Fibroblast of lung (primary cell): ENCODE data around the gene FGF1. TPM values are rescaled to one million over a fixed set of nuclear protein-coding genes. Genes with fewer than 3 reads are reported as not detected.

Source experiments
- DNase-seq, 2 donors: peaks; one replicate each; pipeline versions ENCODE4 v3.0.0 to v3.0.0-alpha.2; 2010; ENCODE audit warnings: low read depth in 2 of 2
- H2AFZ ChIP-seq: 2 replicates; pipeline ENCODE4 v1.5.1; 2012; ENCODE audit warnings: low read length, control low read depth, inconsistent platforms
- H3K27ac ChIP-seq: 2 replicates; pipeline ENCODE4 v1.5.1; 2011; ENCODE audit warnings: low read length, control low read depth; ENCODE audit not compliant: insufficient read depth
- H3K27me3 ChIP-seq: 2 replicates; pipeline ENCODE4 v1.5.1; 2011; ENCODE audit warnings: mild to moderate bottlenecking, low read length; ENCODE audit not compliant: control insufficient read depth, insufficient read depth
- H3K36me3 ChIP-seq: 2 replicates; pipeline ENCODE4 v1.5.1; 2011; ENCODE audit warnings: low read length; ENCODE audit not compliant: control insufficient read depth, insufficient read depth
- H3K4me1 ChIP-seq: 2 replicates; pipeline ENCODE4 v1.5.1; 2011; ENCODE audit warnings: low read length; ENCODE audit not compliant: control insufficient read depth, insufficient read depth; ENCODE audit errors: extremely low read depth
- H3K4me2 ChIP-seq: 2 replicates; pipeline ENCODE4 v1.5.1; 2011; ENCODE audit warnings: low read length, control low read depth; ENCODE audit not compliant: insufficient read depth; ENCODE audit errors: extremely low read depth
- H3K4me3 ChIP-seq, 4 experiments: fragments of 200-600 bp in 1 of 4; sonication (generic) in 1 of 4; replicated peaks in 1 of 4; 2 replicates each; pipeline ENCODE4 v1.5.1; 2011 to 2016; ENCODE audit warnings: low read length in 4 of 4, low read depth in 3 of 4, mild to moderate bottlenecking in 3 of 4, control low read depth in 2 of 4, inconsistent platforms in 1 of 4, mixed read lengths in 1 of 4; ENCODE audit not compliant: insufficient read depth in 1 of 4; ENCODE audit errors: control extremely low read depth in 1 of 4
- H3K79me2 ChIP-seq: 2 replicates; pipeline ENCODE4 v1.5.1; 2012; ENCODE audit warnings: mild to moderate bottlenecking, low read length, inconsistent platforms; ENCODE audit not compliant: control insufficient read depth, insufficient read depth
- H3K9ac ChIP-seq: 2 replicates; pipeline ENCODE4 v1.5.1; 2011; ENCODE audit warnings: mild to moderate bottlenecking, low read length, control low read depth; ENCODE audit not compliant: insufficient read depth
- H3K9me3 ChIP-seq: 2 replicates; pipeline ENCODE4 v1.5.1; 2012; ENCODE audit warnings: low read depth, low read length; ENCODE audit not compliant: control insufficient read depth, insufficient read depth
- H4K20me1 ChIP-seq: 2 replicates; pipeline ENCODE4 v1.5.1; 2011; ENCODE audit warnings: low read length; ENCODE audit not compliant: control insufficient read depth, insufficient read depth; ENCODE audit errors: extremely low read depth
- EZH2 ChIP-seq: IDR thresholded peaks from 2 replicates; pipeline ENCODE4 v1.5.1; 2012; ENCODE audit warnings: low read length, control low read depth, mild to moderate bottlenecking; ENCODE audit errors: missing control alignments
- polyA plus RNA-seq, 2 donors: library from polyadenylated mRNA; depleted of rRNA in 1 of 2; stranded (reverse) in 1 of 2; unstranded in 1 of 2; fragments of >200 nt; gene quantifications; 2 replicates each; pipeline ENCODE4 v1.2.1, GENCODE V29; 2011 to 2012; ENCODE audit warnings: missing spikeins in 1 of 2
- total RNA-seq: library from RNA; depleted of rRNA; stranded (reverse); fragments of >200 nt; gene quantifications from 2 replicates; pipeline ENCODE4 v1.2.1, GENCODE V29; 2014
- TF ChIP-seq, protein P1 (sequence below), 2 donors: IDR thresholded peaks in 1 of 2; conservative IDR thresholded peaks in 1 of 2; 1 replicate in 1 of 2; 2 replicates in 1 of 2; pipeline ENCODE4 v1.5.1; 2011 to 2012; ENCODE audit warnings: low read length in 2 of 2, control low read depth in 1 of 2, inconsistent platforms in 1 of 2, low read depth in 1 of 2, mild to moderate bottlenecking in 1 of 2

The FGF1 gene
- total and polyA plus RNA-seq, 2 donors (not counting 1 experiment from before 2014, with no cell fraction given): 3.5 to 17.7 TPM

DNA sequence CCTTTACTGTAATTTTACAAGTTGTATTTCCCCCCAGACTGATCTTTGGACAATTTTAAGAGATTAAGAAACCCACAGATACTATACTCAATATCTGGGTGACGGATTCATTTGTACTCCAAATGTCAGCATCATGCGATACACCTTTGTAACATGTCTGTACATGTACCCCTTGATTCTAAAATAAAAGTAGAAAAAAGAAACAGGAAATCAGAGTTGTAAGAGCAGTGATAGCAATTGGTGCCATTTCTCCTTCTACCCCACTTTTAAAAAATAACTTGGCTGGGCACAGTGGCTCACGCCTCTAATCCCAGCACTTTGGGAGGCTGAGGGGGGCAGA, 116.9 kb downstream of the FGF1 start:
- Histone ChIP-seq H3K4me1 (no peaks in the 10 kb centered on the region), H3K79me2 (no peaks in the 10 kb centered on the region), H3K27me3 (no peaks in the 10 kb centered on the region), H2AFZ (no peak overlapping the region), H3K27ac (no peak overlapping the region), H3K9me3 (no peaks in the 10 kb centered on the region), H3K36me3 (no peaks in the 10 kb centered on the region), H3K4me3 (no peak overlapping the region), H3K4me2 (no peak overlapping the region), H3K9ac (no peak overlapping the region), H4K20me1 (no peaks in the 10 kb centered on the region)
- DNase-seq: no peak
- TF ChIP-seq, protein P1, sequence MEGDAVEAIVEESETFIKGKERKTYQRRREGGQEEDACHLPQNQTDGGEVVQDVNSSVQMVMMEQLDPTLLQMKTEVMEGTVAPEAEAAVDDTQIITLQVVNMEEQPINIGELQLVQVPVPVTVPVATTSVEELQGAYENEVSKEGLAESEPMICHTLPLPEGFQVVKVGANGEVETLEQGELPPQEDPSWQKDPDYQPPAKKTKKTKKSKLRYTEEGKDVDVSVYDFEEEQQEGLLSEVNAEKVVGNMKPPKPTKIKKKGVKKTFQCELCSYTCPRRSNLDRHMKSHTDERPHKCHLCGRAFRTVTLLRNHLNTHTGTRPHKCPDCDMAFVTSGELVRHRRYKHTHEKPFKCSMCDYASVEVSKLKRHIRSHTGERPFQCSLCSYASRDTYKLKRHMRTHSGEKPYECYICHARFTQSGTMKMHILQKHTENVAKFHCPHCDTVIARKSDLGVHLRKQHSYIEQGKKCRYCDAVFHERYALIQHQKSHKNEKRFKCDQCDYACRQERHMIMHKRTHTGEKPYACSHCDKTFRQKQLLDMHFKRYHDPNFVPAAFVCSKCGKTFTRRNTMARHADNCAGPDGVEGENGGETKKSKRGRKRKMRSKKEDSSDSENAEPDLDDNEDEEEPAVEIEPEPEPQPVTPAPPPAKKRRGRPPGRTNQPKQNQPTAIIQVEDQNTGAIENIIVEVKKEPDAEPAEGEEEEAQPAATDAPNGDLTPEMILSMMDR (conservative IDR thresholded peaks at IDR 0.05 in 1 of 2, IDR thresholded peaks at IDR 0.05 in 1 of 2; ENCODE audit: low read depth in 1 of 2, low read length in 2 of 2): no peak
- TF ChIP-seq EZH2: no peak

DNA sequence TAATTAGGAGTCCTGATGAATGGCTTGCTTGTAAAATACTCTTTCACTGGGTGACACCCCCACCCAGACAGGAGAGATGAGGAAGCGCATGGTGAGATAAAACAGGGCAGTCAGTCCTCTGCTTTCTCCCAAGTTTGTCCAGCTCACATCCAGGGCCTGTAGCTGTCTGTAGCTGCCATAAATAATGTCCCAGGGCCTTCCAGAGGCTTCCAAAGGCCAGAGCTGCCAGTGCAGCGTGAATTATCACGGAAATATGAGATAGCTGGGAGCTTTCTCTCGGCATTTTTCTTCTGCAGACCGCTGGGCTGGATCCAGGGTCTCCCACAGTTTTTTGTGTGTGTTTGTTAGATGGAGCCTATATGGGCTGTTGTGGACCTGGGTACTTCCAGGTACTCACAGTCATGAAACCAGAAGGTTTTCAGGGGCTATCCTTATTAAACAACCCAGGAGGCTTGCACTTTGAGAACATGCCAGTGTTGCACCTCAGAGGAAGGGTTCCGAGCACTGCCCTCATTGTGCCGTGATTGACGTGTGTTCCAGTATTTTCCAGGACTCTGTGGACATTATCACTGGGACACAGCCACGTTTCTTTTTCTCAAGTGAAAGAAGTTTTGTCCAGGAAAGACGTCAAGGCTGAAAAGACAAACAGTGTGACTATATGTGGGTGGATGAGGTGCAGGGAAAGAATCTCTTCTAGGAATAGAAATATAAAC, 117.5 kb downstream of the FGF1 start:
- H3K79me2 ChIP-seq: no peaks in the 10 kb centered on the region
- peak in 1 of 2 donors; percentile 75 for DNase-seq
- TF ChIP-seq, protein P1 (conservative IDR thresholded peaks at IDR 0.05 in 1 of 2, IDR thresholded peaks at IDR 0.05 in 1 of 2; ENCODE audit: low read depth in 1 of 2, low read length in 2 of 2): no peak
- no peak for TF ChIP-seq EZH2
- H2AFZ ChIP-seq: peak overlapping the region; percentile 36
- no peaks in the 10 kb centered on the region for H3K4me1 ChIP-seq
- no peak overlapping the region for H3K27ac ChIP-seq
- H3K36me3 ChIP-seq: no peaks in the 10 kb centered on the region
- H3K4me3 ChIP-seq: no peak overlapping the region
- no peak overlapping the region for H3K9ac ChIP-seq
- H3K27me3 ChIP-seq: no peaks in the 10 kb centered on the region
- no peaks in the 10 kb centered on the region for H3K9me3 ChIP-seq
- no peaks in the 10 kb centered on the region for H4K20me1 ChIP-seq
- H3K4me2 ChIP-seq: no peak overlapping the region

DNA sequence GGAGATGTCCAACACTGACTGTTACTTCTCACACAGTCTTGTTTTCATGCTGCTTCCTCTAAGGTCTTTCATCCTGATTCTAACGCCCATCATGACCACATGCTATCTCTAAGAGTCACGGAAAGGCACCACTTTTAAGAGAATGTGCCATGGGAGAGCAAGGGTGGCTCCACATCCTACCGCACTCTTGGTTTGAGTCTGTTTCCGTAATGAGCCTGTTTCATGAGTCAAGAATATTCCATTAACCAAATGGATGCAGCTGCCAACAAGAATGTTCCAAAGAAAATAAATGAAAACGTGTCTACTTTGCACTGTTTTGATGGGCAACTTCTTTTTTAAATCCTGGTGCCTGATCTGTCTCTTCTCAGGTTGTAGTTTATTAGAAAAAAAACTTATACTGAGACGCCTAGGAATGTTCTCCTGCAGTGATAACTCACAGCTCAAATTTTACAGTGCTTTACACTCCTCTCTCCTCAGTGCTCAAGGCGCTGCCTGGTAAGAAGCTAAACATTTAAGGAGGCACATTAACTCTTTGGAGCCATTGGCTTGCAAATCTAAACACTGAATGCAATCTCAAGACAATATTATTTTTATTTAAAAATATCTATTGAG, 124.3 kb downstream of the FGF1 start:
- Histone ChIP-seq H3K4me2 (no peak overlapping the region), H3K9me3 (no peaks in the 10 kb centered on the region)
- no peak for TF ChIP-seq EZH2
- TF ChIP-seq, protein P1 (conservative IDR thresholded peaks at IDR 0.05 in 1 of 2, IDR thresholded peaks at IDR 0.05 in 1 of 2; ENCODE audit: low read depth in 1 of 2, low read length in 2 of 2): no peak

More for the DNA sequence above, 124.3 kb downstream of the FGF1 start:
- Histone ChIP-seq H3K36me3 (no peaks in the 10 kb centered on the region), H3K9ac (no peak overlapping the region), H2AFZ (peak overlapping the region; percentile 28), H3K27me3 (no peaks in the 10 kb centered on the region), H3K79me2 (no peaks in the 10 kb centered on the region), H3K27ac (no peak overlapping the region), H3K4me3 (no peak overlapping the region), H3K4me1 (peaks cover 5% of the 10 kb centered on the region), H4K20me1 (no peaks in the 10 kb centered on the region)
- peak in 1 of 2 donors; percentile 78 for DNase-seq
